Left renal pelvis (tissue), 4 donors: ENCODE results near the gene RPL38. TPM values are rescaled to one million over a fixed set of nuclear protein-coding genes. Genes with fewer than 3 reads are reported as not detected.
"Not testable (repeated sequence)": the region's sequence is repeated elsewhere in the genome, so short reads cannot be mapped to it uniquely, and the experiment has no call there.

Experiments
- DNase-seq, 4 donors: peaks; one replicate each; pipeline ENCODE4 v3.0.0-alpha.2; 2013; ENCODE audit warnings: low read depth in 4 of 4, low spot score in 3 of 4
- polyA plus RNA-seq, 4 donors: library from polyadenylated mRNA; unstranded; fragments of 120-200 nt; gene quantifications; one replicate each; pipeline ENCODE4 v1.2.1, GENCODE V29; 2013; ENCODE audit not compliant: insufficient read length in 4 of 4

Gene RPL38
- polyA plus RNA-seq, 4 donors = 1,134 to 1,244 (median 1,172) TPM

DNA sequence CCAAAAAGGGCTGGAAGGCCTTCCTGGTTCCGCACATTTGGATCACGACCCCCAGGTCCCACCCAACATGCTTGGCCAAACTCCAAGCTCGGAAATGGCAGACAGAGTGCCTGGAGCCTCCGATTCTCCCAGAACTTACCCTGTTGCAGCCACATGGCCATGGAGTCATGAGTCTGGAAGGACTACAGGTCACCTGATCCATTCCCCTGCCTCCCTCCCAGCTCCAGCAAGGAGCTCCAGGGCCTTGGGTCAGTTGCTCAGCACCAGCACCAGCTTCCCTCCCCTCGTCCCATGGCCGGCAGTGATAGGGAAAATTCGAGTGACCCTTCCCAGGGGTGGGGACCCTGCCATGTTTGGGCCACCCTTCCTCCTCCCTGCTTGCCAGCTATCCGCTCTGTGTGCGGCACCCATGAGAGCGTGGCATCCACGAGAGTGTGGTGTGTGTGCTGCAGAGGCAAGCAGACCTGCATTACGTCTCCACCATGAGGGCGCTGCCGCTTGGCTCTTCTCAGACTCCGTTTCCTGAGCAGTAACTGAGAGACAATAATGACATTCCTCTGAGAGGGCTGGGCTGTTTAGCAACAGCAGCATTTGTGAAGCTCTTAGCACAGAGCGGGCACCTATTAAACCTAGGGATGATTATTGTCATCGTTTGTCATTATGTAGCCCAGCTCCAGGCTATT, 21.3 kb upstream of the RPL38 start:
- DNase-seq = no peak

DNA sequence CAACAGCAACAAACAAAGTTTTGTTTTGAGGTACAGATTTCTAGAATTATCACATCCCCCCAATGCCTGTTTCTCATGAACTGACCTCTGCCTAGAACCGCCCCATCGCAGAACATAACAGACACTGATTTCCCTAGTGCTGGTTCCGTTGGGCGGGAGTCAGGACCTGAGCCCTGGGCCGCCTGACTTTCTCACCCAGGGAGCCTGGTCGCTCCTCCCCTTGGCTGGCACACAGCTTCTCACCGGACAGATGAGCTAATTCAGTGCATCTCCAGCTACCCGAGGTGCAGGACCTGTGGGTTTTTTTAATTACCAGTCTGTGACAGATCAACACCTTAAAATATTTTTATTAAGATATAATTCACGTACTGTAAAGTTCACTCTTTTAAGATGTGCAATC, 20.1 kb upstream of the RPL38 start:
- DNase-seq = no peak

DNA sequence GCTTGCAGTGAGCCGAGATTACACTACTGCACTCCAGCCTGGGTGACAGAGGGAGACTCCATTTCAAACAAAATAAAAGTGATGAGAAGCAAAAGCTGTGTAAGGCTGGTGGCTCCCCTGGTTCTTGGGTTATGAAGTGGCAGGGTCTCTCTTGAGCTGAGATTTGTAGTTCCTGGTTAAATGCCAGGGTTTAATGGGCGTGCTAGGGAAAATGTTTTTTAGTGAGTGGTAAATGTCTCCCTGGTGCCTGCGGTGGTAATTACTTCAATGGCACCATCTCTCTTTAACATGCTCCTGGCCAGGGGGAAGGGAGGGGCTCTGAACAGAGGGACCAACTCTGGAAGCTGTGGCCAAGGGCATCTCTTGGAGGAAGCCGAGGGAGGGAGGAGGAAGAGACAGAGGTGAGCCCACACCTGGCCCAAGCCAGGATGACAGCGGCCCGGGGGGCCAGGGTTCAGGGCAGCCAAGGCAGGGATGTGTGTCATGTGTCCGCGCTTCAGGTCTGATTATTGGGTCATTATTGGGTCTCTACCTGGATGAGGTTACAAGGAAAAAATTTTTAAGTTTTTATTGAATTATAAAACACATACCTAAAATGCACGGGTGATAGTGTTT, 17.8 kb upstream of the RPL38 start:
- no peak for DNase-seq

DNA sequence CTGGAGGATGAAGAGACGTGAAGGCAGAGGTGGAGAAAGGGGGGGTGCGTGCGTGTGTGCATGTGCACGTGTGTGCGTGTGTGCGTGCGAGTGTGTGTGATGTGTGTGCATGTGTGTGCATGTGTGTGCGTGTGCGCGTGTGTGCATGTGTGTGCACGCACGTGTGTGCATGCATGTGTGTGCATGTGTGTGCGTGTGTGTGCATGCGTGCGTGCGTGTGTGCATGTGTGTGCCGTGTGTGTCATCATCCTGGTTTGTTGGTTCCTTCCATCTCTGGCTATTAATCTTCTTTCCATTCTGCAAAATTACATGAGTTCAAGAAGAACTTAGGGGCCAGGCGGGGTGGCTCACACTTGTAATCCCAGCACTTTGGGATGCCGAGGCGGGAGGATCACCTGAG, 17.0 kb upstream of the RPL38 start:
- DNase-seq = no peak

DNA sequence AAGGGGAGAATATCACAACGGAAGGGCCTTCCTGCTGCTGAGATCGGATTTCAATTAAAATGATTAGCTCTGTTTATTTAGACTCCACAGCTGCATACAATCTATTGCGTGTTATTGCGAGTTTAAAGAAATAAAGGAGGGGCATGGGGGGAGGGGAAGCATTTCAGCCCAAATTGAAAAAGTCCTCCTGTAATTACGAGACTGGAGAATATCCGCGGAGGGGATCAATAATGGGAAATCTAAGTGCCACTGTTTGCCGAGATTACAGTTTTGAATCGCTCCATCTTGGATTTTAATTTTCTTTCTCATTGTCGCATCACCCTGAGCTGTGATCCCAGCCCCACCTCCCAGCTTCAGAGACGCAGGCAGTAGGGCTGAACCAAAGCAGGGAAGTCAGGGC, 15.7 kb upstream of the RPL38 start:
- DNase-seq = no peak

DNA sequence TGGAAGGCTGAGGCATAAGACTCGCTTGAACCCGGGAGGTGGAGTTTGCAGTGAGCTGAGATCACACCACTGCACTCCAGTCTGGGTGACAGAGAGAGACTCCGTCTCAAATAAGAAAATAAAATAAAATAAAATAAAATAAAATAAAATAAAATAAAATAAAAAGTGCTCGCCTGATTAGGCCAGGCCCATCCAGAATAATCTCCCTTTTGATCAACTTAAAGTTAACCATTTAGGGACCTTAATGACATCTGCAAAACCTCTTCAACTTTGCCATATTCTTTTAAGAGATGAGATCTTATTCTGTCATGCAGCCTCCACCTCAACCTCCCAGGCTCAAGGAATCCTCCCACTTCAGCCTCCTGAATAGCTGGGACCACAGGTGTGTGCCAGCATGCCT, 14.8 kb upstream of the RPL38 start:
- DNase-seq = not testable (repeated sequence)

DNA sequence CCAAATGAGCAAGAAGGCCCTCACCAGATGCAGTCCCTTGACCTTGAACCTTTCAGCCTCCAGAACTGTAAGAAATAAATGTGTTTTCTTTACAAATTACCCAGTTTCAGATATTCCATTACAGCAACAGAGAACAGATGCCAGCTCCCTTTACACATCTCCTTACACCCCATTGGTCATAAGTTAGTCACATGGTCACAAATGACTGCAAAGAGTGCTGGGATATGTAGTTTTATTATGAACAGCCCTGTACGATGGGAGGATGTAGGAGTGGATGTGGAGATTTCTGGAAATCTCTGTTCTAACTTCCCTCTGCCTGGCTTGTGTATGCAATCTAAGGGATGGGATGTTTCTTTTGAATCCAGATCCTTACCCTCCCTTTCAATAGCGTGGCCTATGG, 13.3 kb upstream of the RPL38 start:
- DNase-seq = no peak

DNA sequence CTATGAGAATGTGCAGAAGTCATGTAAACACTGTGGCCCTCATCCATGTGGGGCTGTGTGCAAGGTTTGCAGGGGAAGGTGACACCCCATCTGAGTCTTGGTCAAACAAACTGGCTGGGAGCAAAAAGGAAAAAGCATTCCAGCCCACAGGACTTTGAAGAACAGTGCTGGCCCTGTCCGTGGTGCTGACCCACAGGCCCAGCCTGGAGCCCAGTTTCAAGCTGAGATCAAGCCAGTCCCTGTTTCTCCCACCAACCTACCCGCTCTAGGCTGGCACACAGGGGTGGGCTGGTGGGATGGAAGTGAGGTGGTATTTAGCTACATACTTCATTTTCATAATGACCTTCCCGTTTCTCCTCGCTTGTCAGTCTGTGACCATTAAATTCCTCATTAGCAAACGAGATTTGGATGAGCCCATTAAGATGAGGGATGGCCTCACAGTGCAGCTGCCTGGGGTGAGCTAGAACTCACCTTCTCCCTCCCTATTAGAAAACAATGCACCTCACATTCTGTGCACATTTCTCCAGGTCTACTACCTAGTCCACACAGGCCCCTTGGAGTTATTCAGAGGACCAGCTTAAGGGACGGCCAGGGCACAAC, 12.6 kb upstream of the RPL38 start:
- DNase-seq = no peak

DNA sequence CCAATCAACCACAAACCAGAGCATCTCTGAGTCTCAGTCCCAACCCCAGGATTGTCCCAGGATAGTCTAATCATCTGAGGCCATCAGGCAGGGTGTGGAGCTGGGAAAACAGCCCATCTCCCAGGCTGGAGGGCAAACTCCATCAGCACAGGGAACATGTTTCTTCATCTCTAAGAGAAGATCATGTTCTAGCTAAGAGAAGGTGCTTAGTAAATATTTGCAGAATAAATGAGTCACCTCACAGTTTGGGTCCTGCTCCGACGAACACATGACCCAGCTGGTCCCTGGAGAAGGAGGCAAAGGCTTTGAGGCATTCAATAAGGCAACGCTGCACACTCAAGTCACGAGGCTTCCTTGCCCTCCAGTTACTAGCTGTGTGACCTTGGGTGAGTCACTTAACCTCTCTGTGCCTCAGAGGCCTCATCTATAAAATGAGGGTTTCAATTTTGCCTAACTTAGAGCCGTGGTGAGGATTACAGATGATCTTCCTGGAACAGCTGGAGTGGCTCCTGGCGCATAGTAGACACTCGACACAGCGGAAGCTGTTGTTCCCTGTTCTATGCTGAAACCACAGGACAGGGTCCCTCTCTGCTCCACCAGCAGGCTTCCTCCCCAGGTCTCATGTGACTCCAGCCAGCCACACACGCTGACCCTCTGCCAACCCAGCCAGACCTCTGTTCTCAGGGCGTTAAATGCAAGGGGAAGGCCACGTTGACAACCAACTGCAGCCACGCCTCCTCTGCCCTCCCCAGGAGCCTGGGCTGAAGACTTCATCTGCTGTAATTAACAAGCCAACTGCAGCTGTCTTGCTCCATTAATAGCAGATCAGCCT, 10.3 kb upstream of the RPL38 start:
- DNase-seq = no peak

DNA sequence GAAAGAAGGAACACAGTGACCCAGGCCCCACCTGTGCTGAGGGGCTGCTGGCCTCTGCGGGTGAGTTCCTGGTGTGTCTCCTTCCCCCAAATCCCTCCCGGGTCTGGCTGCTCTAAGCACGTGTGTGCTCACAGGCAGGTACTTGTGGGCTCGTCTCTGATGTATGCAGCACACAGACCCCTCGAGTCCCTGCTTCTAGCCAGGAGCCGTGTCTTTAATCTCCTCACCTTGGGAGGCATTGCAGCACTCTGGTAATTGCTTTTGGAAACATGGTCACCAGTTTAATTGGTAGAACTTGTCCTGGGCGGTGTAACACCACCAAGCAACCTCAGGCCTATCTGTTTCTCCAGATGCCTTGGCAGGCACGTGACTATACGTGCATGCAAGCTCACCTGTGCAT, 8.8 kb upstream of the RPL38 start:
- DNase-seq = no peak

DNA sequence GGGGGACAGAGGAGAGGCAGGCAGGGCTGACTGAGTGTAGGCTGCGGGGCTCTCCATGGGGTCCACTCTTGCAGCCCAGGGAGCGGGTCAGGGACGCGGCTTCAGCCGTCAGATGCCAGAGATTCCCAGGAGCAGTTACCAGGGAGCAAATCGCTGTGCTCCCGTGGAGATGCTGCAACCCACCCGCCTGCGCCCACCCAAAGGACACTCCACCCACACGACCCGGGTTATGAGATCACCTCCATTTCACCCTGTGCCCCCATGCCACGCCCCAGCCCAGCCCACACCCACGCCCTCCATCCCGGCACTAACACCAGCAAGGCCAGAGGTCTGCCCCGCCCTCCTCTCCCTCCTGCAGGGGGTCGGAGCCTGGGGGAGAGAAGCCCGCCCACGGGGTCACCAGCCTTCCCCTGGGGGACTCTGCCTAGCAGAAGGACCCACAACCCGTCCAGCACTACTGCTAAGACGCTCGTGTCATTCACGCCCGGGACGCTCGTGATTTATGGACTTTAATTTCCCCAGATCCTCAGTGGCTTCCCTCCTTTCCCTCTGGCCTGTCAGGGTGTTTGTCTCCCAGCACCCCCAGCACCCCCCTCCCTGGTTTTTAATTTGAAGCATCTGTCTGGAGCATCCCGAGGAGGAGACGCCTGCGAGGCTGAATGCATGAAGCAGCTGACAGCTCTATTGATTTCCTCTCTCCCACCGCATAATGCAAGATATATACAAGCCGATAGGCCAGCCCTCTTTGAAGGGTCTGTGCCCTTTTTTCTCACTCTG, 6.7 kb upstream of the RPL38 start:
- DNase-seq = no peak

DNA sequence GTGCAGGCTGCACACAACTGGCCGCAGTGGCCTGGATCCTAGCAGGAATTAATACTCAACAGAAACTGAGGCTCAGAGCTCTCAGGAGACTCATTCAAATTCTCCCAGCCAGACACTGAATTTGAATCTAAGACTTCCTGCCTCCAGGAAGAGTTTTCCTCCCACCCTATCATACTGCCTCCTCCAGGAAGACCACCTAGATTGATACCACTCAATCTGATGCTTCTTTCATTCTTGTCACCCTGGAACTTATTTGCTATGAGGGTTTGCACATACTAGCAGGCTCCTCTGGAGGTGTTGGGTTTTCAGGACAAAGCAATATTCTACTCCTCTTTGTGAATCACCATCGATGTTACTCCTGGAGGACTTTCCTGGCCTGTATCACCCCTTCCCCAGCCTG, 5.7 kb upstream of the RPL38 start:
- no peak for DNase-seq

DNA sequence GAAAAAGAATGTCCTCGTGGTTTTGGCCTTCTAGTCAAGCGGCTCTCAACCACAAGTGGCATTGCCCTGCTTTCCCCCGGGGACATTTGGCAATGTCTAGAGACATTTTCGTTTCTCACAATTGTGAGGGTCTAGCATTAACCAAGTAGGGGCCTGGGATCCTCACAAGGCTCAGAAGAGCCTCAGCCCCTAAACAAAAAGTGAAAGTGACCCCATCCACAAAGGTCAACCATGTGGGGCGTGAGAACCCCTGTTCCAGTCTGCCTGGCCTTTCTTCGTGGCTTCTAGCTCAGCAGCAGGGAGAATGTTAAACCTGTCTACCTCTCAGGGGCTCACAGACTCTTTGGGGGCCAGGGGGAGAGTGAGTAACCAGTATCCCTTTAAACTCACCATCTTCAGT, 4.8 kb upstream of the RPL38 start:
- DNase-seq = no peak

DNA sequence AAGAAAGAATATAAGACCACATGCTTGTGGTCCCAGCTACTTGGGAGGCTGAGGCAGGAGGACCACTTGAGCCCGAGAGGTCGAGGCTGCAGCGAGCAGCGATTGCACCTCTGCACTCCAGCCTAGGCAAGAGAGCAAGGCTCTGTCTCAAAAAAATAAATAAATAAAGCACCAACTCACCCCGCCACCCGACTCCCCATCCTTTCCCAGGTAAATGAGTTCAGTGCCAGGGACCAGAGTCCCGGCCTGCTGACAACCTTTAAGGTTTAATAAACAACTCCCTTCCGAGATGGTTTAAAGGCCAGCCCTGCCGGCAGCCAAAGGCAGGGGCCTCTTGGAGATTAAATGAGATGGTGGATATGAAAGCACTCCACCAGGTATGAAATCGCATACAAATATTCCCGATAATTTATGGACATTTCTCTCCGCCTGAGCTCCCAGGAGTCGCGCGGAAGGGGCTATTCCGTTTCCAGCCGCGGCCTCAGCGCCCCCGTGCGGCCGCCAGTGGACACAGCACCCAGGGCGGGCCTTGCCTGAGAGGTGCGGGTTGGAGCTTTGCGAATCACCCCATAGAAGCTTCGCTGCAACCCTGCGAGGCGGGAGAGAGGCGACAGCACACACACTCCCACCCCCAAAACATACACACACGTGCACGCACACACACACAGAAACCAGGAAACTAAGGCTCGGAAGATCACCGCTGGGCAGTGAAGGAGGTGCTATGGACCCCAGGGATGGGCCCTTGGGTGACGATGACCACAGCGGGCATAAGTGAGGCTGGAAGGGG, 4.0 kb upstream of the RPL38 start:
- DNase-seq = no peak

DNA sequence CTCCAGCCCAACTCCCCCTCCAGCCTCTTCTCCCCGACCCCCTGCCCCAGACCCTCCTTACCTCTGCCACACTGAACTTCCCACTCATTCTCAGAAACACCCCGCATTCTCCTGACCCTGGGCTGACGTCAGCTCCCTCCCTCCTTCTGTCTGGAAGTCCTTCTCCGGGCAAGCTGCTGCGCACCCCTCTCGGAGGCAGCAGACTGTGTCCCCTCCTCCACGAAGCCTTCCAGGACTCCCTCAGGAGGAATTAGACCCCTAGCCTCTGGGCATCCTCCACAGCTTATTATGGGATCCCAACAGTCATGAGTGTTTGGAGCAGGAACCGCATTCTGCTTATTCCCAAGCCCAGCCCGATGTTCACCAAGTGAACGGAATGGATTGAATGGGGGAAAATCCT, 3.4 kb upstream of the RPL38 start:
- DNase-seq = no peak

DNA sequence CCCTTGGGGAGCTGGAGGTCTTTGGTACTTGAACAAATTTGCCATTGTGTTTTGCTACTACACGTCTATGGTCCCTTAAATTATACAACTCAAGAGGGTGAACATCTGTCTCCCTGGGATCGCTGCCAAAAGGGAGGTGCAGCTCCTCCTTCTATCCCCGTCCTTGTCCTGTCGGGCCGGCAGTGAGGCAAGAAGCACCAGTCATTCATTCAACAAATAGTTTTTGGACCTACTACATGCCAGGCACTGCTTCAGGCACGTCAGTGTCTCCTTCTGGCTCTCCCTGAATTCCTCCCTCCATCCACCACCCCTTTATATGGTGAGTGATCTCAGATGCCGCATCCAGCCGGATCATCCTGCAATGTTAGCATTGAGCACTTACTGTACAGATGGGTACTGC, 2.2 kb upstream of the RPL38 start:
- DNase-seq = no peak

DNA sequence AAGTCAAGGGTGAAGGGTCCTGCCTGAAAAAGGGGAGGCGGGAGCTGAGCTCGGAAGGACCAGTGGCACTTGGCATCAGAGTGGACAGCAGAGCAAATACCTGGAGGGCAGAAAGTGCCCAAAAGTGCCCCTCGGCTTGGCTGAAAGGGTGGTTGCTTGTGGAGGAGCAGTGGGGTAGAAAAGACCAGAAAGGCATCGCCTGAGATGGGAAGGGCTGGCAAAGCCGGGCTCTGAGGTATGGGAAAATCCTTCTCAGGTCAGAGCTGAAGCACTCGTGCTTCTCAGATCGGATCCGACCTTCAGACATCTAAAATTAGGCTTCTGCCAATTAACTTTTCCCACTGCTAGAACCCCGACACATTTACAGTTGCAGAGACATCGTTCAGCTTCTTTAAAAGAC, 1.5 kb upstream of the RPL38 start:
- no peak for DNase-seq

DNA sequence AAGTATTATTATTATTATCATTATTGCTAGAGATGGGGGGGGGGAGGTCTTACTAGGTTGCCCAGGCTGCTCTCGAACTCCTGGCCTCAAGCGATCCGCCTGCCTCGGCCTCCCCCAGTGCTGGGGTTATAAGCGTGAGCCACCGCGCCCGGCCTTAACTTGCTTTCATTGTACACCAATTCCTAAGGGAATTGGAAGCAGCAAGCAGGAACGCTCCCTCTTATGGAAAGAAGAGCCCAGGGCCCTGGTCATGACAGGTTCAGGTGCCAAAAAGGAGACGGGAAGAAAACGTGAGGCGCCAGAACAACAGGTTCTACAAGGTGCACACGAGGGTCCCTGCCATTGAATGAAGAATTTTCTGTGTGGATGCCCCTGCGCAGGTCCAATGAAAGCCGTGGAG, 540 bp upstream of the RPL38 start:
- no peak for DNase-seq

DNA sequence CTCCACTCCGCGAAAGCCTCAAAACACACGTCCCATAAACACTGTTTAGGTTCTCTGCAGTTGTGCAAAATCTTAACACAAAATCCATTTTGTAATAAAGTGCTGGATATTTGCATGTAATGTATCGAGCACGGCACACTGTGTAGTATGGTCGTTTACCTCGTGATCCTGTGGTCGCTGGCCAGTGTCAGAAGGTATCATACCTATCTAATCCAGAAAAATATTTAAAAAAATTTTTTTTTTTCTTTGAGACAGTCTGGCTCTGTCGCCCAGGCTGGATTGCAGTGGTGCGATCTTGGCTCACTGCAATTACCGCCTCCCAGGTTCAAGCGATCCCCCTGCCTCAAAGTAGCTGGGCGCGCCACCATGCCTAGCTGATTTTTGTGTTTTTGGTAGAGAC, 996 bp downstream of the RPL38 start:
- DNase-seq = no peak

DNA sequence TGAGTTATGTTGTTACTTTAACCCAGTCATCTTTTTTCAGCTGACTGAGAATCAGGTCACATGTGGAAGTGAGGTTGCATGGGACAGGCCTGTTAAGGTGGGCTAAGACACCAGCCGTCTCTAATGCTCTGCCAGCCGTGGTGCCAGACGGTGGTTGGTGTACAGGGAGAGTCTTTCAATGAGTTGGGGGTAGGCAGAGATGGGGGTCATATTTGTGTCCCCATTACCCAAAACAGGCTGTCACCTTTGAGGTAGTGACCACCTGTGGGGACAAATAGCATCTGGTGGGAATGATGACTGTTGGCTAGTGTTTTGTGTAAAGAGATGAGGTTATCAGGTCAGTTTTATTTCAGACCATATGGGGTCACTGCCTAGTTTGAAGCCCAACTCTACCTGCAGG, 1.8 kb downstream of the RPL38 start:
- no peak for DNase-seq
